Measurements from ENCODE around the gene RARG.

RARG gene

GRCh38 chr12:53161119-53161911 lies 70.7 kb downstream of the RARG start:
- no peak for DNase-seq

- DNase-seq, result no peak
Measured at GRCh38 chr12:53160673-53161072, 71.3 kb downstream of the RARG start.

Measured in activated naive CD4-positive, alpha-beta T cell treated with anti-CD3 and anti-CD28 coated beads, Interleukin-2, amount 50 U/mL, for 16 hours (primary cell).